ENCODE data around the gene EVX1. TPM values are rescaled to one million over a fixed set of nuclear protein-coding genes. Genes with fewer than 3 reads are reported as not detected.

Gene EVX1
- total RNA-seq, 2 donors from 2014 or later: not detected

DNA sequence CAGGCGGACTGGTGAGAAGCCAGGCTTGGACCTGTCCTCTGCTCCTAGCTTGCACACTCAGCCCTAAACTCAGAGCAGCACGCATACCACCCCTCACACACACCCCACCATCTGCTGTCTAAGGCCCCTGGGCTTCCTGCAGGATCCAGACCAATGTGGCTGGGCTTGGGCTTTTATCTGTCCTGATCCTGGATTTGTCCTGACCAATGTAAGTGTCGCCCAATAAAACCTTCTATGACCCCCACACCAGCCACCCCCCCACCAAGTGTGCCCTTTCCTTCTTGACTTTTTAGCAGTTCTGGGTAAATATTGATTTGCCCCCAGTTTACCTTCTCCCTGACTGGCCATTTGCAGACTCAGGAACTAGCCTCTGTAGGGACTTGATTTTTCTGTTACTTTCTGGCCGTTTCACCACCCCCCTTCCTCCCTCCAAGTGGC lies 41.0 kb upstream of the EVX1 start:
- H3K9me3 Mint-ChIP-seq: no peaks in the 10 kb centered on the region
- H3K27ac Mint-ChIP-seq: no peak overlapping the region
- peak overlapping the region; percentile 83 for H3K4me3 Mint-ChIP-seq
- H3K36me3 Mint-ChIP-seq: no peaks in the 10 kb centered on the region
- H3K27me3 Mint-ChIP-seq: peaks cover 72 to 80% of the 10 kb centered on the region in 2 donors
- peaks cover 25 to 44% of the 10 kb centered on the region in 2 donors for H3K4me1 Mint-ChIP-seq (ENCODE audit: low read depth in 2 of 2)
- ATAC-seq (no peak), DNase-seq (ENCODE audit: low spot score) (no peak)

DNA sequence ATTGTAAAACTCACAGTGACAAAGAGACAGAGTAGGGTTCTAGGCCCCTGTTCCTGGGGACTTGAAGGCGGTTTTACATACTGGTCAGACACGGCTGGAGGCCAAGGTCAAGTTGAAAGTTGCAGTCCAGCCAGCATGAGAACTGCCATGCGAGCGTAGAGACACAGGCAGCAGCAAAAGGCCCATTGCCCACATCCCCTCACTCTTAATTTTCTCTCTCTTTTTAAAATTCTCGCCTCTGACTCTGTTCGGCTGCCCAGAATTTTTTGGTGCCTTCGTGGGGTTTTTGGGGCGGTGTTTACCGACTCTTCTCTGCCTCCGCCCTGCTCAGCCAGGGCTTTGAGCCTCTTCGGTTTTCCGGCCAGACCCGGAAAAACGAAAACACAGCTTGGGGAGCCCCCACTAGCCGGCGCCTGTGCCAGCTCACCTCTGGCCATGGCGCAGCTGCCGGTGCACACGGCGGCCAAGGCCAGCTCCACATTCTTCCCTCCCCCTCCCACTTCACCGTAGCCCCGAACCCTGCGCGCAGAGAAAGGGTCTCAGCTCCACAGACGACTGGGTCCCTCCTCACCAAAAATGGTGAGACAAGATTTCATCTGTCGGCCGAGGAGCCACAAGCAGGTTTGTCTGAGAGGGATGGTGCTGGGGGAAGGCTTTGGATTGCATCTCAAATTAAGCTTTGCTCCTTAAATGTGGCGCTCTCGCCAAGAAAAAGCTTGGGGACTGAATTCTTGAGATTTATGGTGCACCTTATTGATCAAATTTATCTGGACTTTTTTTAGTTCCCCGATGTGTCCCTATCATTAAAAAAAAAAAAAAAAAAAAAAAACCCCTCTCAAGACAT lies 40.4 kb upstream of the EVX1 start:
- Mint-ChIP-seq H3K36me3 (no peaks in the 10 kb centered on the region), H3K27ac (no peak overlapping the region), H3K9me3 (no peaks in the 10 kb centered on the region), H3K4me3 (peak overlapping the region; percentile 83), H3K27me3 (peaks cover 75 to 84% of the 10 kb centered on the region in 2 donors), H3K4me1 (ENCODE audit: low read depth in 2 of 2) (peaks cover 25 to 44% of the 10 kb centered on the region in 2 donors)
- ATAC-seq (no peak), DNase-seq (ENCODE audit: low spot score) (no peak)

DNA sequence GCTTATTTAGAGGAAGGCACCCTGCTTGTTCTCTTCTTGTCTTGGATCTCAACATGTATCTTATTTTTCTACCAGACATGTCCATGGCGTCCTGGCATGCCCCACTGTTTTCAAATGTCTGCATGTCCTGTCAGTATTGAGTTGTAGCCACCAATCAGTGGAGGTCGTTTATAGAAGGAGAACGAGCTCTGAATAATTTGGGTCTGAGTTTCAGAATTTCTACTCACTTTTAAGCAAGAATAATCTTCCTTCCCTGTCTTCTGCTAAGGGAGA lies 39.8 kb upstream of the EVX1 start:
- Mint-ChIP-seq H3K4me3 (no peak overlapping the region), H3K36me3 (no peaks in the 10 kb centered on the region), H3K27ac (no peak overlapping the region), H3K9me3 (no peaks in the 10 kb centered on the region), H3K4me1 (ENCODE audit: low read depth in 2 of 2) (peaks cover 25 to 44% of the 10 kb centered on the region in 2 donors), H3K27me3 (peaks cover 75 to 84% of the 10 kb centered on the region in 2 donors)
- ATAC-seq (no peak), DNase-seq (ENCODE audit: low spot score) (no peak)

DNA sequence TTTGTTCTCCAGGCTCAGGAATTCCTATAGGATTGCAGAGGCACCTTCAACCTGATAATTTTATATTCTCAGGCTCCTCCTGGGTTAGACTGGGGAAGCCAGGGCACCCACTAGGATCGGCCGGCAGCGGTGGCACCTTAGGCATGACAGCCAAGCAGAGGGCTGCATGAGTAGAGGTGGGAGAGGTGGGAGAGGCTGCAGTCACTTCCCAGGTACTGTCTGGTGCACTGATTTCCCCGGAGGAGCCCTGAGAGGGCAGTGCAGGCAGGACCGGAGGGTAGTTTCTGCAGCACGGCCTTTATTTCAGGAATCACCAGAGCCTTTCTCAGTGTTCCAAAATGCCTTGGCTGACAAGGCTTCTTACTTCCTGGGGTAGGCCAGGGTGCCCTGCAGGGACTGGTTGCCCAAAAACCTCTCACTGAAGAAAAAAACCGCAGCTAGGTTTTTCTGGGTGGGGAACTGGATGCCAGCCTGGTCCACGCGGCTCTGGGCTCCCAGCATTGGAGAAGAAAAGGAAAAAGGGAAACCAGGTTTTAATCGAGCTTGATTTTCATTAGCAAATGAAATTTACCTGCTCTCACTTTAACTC lies 39.1 kb upstream of the EVX1 start:
- Mint-ChIP-seq H3K4me3 (no peak overlapping the region), H3K4me1 (ENCODE audit: low read depth in 2 of 2) (peaks cover 19 to 40% of the 10 kb centered on the region in 2 donors), H3K9me3 (no peaks in the 10 kb centered on the region), H3K36me3 (no peaks in the 10 kb centered on the region), H3K27me3 (peaks cover 72 to 84% of the 10 kb centered on the region in 2 donors), H3K27ac (no peak overlapping the region)
- no peak for ATAC-seq
- DNase-seq (ENCODE audit: low spot score): no peak

DNA sequence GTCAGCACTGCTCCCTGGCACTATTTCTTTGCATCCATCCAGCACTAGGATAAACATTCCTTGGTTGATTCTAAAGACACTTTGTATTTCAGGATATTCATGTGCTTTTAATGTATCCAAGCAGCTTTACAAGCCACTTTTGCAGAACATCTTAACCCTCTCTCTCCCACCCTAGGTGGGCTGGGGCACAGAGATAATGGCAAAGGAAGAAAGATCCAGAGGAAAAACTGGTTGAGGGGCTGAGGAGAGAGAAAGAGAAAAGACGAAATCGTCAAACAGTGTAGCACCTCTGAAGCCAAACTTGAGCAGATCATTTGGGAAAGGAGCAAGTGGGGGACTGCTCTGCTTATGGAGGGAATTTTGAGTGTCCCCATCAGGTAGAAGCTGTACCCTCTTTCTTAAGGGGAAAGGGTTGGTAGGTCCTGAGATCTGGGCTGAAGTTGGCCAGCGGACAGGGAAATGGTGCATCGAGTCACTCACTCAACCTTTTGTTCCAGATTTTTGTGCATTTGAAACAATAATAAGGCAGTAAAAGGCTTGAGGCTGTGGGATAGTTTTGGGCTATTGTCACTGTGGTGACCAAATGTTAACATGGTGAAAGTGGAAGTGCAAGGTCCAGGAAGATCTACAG lies 38.5 kb upstream of the EVX1 start:
- no peak overlapping the region for H3K27ac Mint-ChIP-seq
- H3K4me3 Mint-ChIP-seq: peak overlapping the region; percentile 8
- H3K9me3 Mint-ChIP-seq: no peaks in the 10 kb centered on the region
- DNase-seq (ENCODE audit: low spot score) (no peak), ATAC-seq (no peak)
- no peaks in the 10 kb centered on the region for H3K36me3 Mint-ChIP-seq
- peaks cover 19 to 37% of the 10 kb centered on the region in 2 donors for H3K4me1 Mint-ChIP-seq (ENCODE audit: low read depth in 2 of 2)
- H3K27me3 Mint-ChIP-seq: peaks cover 74 to 85% of the 10 kb centered on the region in 2 donors

DNA sequence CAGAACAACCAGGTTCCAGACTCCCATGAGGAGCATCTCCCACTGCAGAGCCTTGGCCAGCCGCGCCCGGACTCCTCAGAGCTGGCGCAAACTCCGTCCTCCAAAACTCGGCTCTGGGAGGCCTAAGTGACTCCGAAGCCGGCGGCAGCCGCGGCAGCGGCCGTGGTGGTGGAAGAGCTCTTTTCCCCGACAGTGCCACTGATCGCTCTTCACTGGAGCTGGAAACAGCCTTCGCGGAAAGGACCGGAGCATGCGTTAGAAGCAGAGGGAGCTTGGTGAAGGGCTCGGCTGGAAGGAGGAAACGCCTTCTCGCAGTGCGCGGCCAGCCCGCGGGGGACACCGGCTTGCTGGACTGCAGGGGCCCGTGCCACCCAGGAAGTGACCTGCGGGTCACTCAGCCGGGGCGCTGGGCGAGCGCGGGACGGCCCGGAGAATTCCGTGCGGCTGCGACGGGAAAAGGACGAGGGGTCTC lies 37.7 kb upstream of the EVX1 start:
- ATAC-seq: no peak
- Mint-ChIP-seq H3K4me3 (peak overlapping the region; percentile 42), H3K27me3 (peaks cover 79 to 91% of the 10 kb centered on the region in 2 donors), H3K9me3 (no peaks in the 10 kb centered on the region), H3K27ac (no peak overlapping the region), H3K36me3 (no peaks in the 10 kb centered on the region), H3K4me1 (ENCODE audit: low read depth in 2 of 2) (peaks cover 19 to 37% of the 10 kb centered on the region in 2 donors)
- DNase-seq (ENCODE audit: low spot score): no peak

DNA sequence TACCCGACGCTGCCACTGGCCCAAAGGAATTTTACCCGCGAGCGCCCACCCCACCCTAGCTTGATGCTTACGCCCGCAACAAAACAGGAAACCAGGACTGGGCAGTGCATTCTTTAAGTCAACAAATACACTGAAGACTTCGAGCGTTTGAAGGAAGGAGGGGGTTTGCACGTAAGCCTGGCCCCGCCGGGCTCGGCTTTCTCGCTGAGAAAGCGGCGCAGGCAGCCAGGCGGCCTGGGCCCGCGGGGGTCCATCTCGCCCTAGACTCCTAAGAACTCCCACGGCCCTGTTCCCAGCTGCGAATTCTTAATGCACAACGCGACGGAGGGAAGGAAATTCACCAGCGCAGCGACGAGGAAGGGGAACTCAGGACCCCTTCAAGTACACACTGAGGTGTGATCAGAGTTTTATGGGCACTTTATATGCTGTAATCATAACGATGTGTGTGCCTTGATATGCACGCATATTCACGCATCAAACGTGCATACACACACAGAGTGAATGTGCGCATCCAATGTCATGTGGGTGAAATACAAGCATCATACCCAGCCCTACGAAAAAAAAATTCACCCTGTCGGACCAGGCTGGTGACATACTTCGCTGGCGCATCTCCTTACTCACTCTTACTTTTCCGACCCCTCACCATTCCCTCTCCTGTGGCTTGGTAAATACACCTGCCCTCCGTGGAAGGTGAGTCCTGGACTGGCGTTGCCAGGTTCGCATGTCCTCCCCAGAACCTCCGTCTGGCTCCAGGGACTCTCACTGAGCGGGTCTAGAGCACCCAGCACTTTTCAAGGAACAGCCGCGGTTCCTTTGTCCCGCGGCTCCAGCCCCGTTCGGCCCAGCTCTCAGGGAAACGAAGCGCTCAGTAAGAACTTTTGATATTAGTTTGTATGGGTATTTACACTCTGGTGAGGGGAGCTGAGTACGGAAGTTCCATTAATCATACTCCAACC lies 37.0 kb upstream of the EVX1 start:
- H3K4me3 Mint-ChIP-seq: peak overlapping the region; percentile 42

DNA sequence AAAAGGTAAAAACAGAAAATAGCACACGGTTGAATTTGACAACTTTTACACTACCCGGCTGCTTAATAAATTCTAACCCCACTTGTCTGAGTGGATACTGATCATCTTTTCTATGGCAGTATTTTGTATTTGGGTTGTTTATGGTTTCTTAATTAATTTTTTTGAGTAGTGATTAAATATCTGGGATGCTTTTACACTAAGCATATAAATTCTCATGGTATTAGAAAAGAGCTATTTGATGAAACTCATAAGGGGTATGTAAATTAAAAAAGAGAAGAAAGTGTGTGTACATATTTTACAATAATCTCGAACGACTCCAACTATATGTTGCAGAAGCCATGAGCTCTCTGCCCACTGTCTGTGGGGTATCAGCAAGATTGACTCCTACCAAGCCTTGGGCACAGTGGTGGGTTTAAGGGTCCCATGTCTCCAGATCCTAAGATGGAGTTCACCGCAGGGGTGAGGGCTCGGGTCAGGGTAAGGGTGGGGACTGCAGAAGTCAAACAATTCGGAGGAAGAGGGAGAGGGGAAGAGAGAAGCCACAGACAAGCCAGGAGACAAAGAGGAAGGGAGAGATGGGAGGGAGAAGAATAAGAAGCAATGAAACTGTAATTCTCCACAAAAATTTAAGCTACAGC lies 35.1 kb upstream of the EVX1 start:
- Mint-ChIP-seq H3K36me3 (no peaks in the 10 kb centered on the region), H3K27ac (no peak overlapping the region), H3K9me3 (no peaks in the 10 kb centered on the region), H3K4me1 (ENCODE audit: low read depth in 2 of 2) (peaks cover 5 to 19% of the 10 kb centered on the region in 2 donors), H3K4me3 (no peak overlapping the region), H3K27me3 (peaks cover 78 to 91% of the 10 kb centered on the region in 2 donors)
- ATAC-seq (no peak), DNase-seq (ENCODE audit: low spot score) (no peak)

More for the DNA sequence above, 37.0 kb upstream of the EVX1 start:
- DNase-seq (ENCODE audit: low spot score): no peak
- no peak for ATAC-seq
- H3K27ac Mint-ChIP-seq: no peak overlapping the region
- peaks cover 17 to 34% of the 10 kb centered on the region in 2 donors for H3K4me1 Mint-ChIP-seq (ENCODE audit: low read depth in 2 of 2)
- H3K9me3 Mint-ChIP-seq: no peaks in the 10 kb centered on the region
- peaks cover 81 to 92% of the 10 kb centered on the region in 2 donors for H3K27me3 Mint-ChIP-seq
- no peaks in the 10 kb centered on the region for H3K36me3 Mint-ChIP-seq

DNA sequence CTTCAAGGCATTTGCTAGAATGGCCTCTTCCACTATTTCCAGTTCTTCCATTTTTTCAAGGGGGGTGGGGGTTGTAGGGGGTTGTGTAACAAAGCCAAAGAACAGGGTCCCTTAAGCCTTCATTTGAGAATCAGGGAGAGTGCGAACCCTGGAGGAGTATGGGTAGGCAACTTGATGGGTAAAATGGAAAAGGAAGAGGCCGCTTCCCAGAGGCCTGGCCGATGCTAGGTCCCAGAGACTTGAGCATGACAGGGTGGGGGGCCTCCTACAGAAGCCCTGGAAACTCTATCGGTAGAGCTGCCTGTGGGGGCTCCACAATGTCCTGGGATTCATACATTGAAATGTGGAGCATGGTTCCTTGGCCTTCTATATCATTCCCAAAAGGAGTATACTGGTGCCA lies 33.6 kb upstream of the EVX1 start:
- Mint-ChIP-seq H3K4me1 (ENCODE audit: low read depth in 2 of 2) (peaks cover 5 to 21% of the 10 kb centered on the region in 2 donors), H3K27me3 (peaks cover 71 to 88% of the 10 kb centered on the region in 2 donors), H3K27ac (no peak overlapping the region), H3K4me3 (no peak overlapping the region), H3K36me3 (no peaks in the 10 kb centered on the region), H3K9me3 (no peaks in the 10 kb centered on the region)
- DNase-seq (ENCODE audit: low spot score) (no peak), ATAC-seq (no peak)

DNA sequence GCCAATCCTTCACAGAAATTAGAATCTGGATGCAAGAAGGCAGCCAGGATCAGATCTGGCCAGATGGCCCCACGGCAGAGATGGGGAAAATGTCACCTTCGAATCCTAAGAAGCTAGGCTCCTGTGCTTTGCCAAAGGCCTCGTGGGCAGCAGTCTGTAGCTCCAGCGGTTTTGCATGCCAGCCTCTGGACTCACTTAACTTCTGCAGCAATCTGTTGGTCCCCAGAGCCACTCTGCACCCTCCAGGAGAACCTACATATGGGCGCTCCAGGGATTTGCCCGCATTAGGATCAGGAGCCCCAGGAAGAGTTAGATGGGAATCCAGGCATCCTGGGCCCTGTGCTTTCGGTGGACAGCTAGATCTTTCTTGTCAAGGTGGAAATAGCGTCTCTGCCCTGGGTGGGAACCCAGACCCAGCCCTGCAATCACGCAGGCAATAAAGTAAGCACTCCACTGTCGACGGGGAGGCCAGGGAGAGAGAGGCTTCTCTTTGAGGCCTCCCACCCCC lies 32.6 kb upstream of the EVX1 start:
- Mint-ChIP-seq H3K9me3 (no peaks in the 10 kb centered on the region), H3K4me3 (peak overlapping the region; percentile 27), H3K36me3 (no peaks in the 10 kb centered on the region), H3K27ac (no peak overlapping the region), H3K4me1 (ENCODE audit: low read depth in 2 of 2) (peaks cover 5 to 15% of the 10 kb centered on the region in 2 donors), H3K27me3 (peaks cover 69 to 90% of the 10 kb centered on the region in 2 donors)
- DNase-seq (ENCODE audit: low spot score): no peak
- ATAC-seq: no peak

DNA sequence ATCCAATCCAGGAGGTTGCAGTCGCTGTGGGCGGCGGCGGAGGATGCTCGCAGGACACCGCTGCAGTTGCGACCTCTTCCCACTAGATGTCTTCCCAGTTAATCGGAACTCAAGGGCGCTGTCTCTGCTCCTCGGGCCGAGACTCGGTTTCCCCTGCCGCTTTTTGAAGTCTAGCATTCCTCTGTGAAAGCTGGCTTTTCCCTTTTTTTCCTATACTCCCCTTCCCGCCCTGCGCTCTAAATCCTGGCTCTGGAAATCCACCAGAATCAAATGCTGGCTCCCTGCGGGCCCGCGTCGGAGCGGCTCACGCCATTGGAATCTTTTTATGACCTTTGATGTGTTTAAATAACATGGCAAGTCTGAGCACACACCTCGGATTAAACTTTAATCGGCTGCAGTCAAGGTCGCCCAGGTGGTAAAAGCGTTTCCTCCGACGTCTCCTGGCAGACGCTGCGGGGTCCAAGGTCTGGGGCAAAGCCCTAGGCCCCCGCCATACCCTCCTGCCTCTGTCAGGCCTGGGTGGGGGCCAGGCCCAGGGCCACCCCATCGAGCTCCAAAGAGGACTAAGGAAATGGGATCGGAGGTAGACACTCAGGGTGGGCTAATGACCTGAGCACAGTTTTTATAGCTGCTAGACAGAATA lies 32.0 kb upstream of the EVX1 start:
- no peak for DNase-seq (ENCODE audit: low spot score)
- Mint-ChIP-seq H3K4me3 (peak overlapping the region; percentile 27), H3K36me3 (no peaks in the 10 kb centered on the region), H3K27ac (no peak overlapping the region), H3K4me1 (ENCODE audit: low read depth in 2 of 2) (peaks cover 5 to 11% of the 10 kb centered on the region in 2 donors), H3K27me3 (peaks cover 69 to 90% of the 10 kb centered on the region in 2 donors), H3K9me3 (no peaks in the 10 kb centered on the region)
- ATAC-seq: peak; percentile 43 to 63

DNA sequence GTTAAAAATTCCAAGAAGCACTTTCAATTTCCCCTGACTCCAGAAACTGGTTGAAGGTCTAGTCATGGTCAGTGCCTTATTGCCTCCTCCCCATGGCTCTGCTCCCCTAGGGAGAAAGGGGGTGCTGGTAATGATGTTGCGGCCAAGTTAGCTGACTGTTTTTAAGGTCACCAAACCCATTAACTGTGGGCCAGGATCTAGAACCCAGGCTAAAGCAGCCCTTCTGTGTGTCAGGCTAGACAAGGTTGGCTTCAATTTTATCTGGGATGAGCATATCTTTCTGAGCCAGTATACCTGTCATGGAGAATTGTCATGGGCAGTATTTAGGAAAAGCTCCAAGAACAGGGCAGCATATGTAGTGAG lies 31.5 kb upstream of the EVX1 start:
- H3K27ac Mint-ChIP-seq: no peak overlapping the region
- no peaks in the 10 kb centered on the region for H3K9me3 Mint-ChIP-seq
- peaks cover 69 to 90% of the 10 kb centered on the region in 2 donors for H3K27me3 Mint-ChIP-seq
- peaks cover under 1 to 7% of the 10 kb centered on the region in 2 donors for H3K4me1 Mint-ChIP-seq (ENCODE audit: low read depth in 2 of 2)
- no peaks in the 10 kb centered on the region for H3K36me3 Mint-ChIP-seq
- no peak for ATAC-seq
- no peak overlapping the region for H3K4me3 Mint-ChIP-seq
- no peak for DNase-seq (ENCODE audit: low spot score)
